Hepatocyte (in vitro differentiated cells): ENCODE data around the gene SH3GL3. TPM values are rescaled to one million over a fixed set of nuclear protein-coding genes. Genes with fewer than 3 reads are reported as not detected.

Source experiments
- DNase-seq: peaks from one replicate; pipeline ENCODE4 v3.0.0-alpha.2; 2016; ENCODE audit warnings: low spot score
- H2AFZ ChIP-seq: fragments of 200-600 bp; sonication (generic); 2 replicates; pipeline ENCODE4 v1.6.0; 2016; ENCODE audit warnings: antibody characterized with exemption, mild to moderate bottlenecking
- H3K27ac ChIP-seq: fragments of 200-600 bp; sonication (generic); 2 replicates; pipeline ENCODE4 v1.5.1; 2016; ENCODE audit warnings: mild to moderate bottlenecking
- H3K27me3 ChIP-seq: fragments of 200-600 bp; sonication (generic); 2 replicates; pipeline ENCODE4 v1.6.1; 2016
- H3K36me3 ChIP-seq: fragments of 200-600 bp; sonication (generic); replicated peaks from 2 replicates; pipeline ENCODE4 v1.5.1; 2016; ENCODE audit warnings: low read depth; ENCODE audit not compliant: insufficient read depth
- H3K4me1 ChIP-seq: fragments of 200-600 bp; sonication (generic); 2 replicates; pipeline ENCODE4 v1.5.1; 2016; ENCODE audit warnings: mild to moderate bottlenecking, moderate library complexity; ENCODE audit not compliant: insufficient read depth
- H3K4me2 ChIP-seq: fragments of 200-600 bp; sonication (generic); 2 replicates; pipeline ENCODE4 v1.6.0; 2016
- H3K4me3 ChIP-seq: fragments of 200-600 bp; sonication (generic); 2 replicates; pipeline ENCODE4 v1.5.1; 2016; ENCODE audit warnings: mild to moderate bottlenecking
- H3K79me2 ChIP-seq: fragments of 200-600 bp; sonication (generic); 2 replicates; pipeline ENCODE4 v1.6.0; 2017; ENCODE audit warnings: mild to moderate bottlenecking
- H3K9me2 ChIP-seq: fragments of 200-600 bp; sonication (generic); replicated peaks from 2 replicates; pipeline ENCODE4 v1.6.0; 2017; ENCODE audit warnings: mild to moderate bottlenecking; ENCODE audit not compliant: insufficient read depth
- H3K9me3 ChIP-seq: fragments of 200-600 bp; sonication (generic); 2 replicates; pipeline ENCODE4 v1.5.1; 2016; ENCODE audit warnings: low read depth, mild to moderate bottlenecking
- H4K20me1 ChIP-seq: fragments of 200-600 bp; sonication (generic); 2 replicates; pipeline ENCODE4 v1.6.0; 2016; ENCODE audit warnings: mild to moderate bottlenecking; ENCODE audit not compliant: insufficient read depth, poor library complexity, severe bottlenecking
- EZH2 ChIP-seq: fragments of 200-600 bp; sonication (generic); IDR thresholded peaks from 2 replicates; pipeline ENCODE4 v1.6.1; 2016; ENCODE audit warnings: antibody characterized with exemption, mild to moderate bottlenecking, borderline replicate concordance
- EZH2phosphoT487 ChIP-seq: fragments of 200-600 bp; sonication (generic); IDR thresholded peaks from one replicate; pipeline ENCODE4 v1.6.1; 2018; ENCODE audit warnings: antibody characterized with exemption, mild to moderate bottlenecking, low read depth, moderate library complexity; ENCODE audit not compliant: unreplicated experiment, severe bottlenecking
- WGBS: methylation state at CpG from one replicate; pipeline ENCODE4 v1.1.6; 2016; ENCODE audit warnings: low lambda C conversion rate; ENCODE audit errors: missing lambda C conversion rate; 5-methylcytosine and 5-hydroxymethylcytosine counted together
- polyA plus RNA-seq: library from polyadenylated mRNA; unstranded; fragments of >200 nt; fragmentation: Nextera tagmentation; extraction: Ambion mirVana; gene quantifications from 2 replicates; pipeline ENCODE4 v1.2.1, GENCODE V29; 2016
- total RNA-seq: library from RNA; depleted of rRNA; stranded (reverse); fragments of >200 nt; gene quantifications from 2 replicates; pipeline ENCODE4 v1.2.3, GENCODE V29; 2014
- TF ChIP-seq, protein P1 (sequence below): fragments of 200-600 bp; sonication (generic); IDR thresholded peaks from 2 replicates; pipeline ENCODE4 v1.5.1; 2016; ENCODE audit warnings: antibody characterized with exemption, mild to moderate bottlenecking; ENCODE audit not compliant: poor library complexity

Gene SH3GL3
- total and polyA plus RNA-seq, 2 experiments from 2014 or later: 11.1 to 13.9 TPM

DNA sequence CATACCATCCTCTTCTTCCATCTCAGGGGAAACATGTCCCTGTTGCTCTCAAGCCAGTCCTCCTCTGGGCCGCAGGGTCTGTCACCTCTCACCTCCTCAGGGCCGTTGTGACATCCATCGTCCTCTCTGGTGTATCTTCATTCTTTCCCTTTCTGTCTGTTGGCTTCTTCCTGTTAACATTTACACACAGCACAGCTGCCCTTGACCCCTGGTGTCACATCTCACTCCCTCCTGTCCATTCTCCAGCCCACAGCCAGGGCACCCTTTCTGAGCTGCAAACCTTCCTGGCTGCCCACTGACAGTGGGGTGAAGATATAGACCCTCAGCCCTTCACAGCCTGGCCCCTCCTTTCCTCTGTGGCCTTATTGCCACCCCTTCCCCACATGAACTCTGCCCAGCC is 127.2 kb downstream of the SH3GL3 start:
- Histone ChIP-seq H3K9me3 (no peaks in the 10 kb centered on the region), H3K36me3 (no peaks in the 10 kb centered on the region), H3K27ac (no peak overlapping the region), H2AFZ (no peak overlapping the region), H3K4me1 (no peaks in the 10 kb centered on the region), H3K4me3 (no peak overlapping the region), H3K9me2 (no peaks in the 10 kb centered on the region), H3K4me2 (no peak overlapping the region), H3K27me3 (no peaks in the 10 kb centered on the region), H3K79me2 (no peaks in the 10 kb centered on the region), H4K20me1 (no peaks in the 10 kb centered on the region)
- TF ChIP-seq, protein P1, sequence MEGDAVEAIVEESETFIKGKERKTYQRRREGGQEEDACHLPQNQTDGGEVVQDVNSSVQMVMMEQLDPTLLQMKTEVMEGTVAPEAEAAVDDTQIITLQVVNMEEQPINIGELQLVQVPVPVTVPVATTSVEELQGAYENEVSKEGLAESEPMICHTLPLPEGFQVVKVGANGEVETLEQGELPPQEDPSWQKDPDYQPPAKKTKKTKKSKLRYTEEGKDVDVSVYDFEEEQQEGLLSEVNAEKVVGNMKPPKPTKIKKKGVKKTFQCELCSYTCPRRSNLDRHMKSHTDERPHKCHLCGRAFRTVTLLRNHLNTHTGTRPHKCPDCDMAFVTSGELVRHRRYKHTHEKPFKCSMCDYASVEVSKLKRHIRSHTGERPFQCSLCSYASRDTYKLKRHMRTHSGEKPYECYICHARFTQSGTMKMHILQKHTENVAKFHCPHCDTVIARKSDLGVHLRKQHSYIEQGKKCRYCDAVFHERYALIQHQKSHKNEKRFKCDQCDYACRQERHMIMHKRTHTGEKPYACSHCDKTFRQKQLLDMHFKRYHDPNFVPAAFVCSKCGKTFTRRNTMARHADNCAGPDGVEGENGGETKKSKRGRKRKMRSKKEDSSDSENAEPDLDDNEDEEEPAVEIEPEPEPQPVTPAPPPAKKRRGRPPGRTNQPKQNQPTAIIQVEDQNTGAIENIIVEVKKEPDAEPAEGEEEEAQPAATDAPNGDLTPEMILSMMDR: no peak
- TF ChIP-seq EZH2phosphoT487 (no peak), EZH2 (no peak)
- 84% methylated on average over 3 of the region's 3 CpGs for WGBS
- DNase-seq: no peak

DNA sequence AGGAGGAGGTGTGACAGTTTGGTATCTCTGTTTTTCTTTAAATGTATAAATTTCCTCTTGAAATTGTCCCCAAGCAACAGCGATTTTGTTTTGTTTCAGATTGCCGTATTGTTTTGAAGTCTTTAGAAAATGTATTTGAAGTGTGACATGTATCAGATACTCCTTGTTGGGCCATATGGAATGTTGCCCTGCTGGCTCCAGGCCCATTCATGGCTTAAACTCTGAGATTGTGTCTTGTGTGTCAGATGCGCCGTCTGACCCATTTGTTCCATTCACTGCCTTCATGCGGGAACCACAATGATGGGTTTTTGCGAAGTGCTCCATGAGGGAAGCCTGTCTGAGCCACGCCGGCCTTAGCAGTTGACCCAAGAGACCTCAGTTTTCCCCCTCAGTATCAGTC is 131.6 kb downstream of the SH3GL3 start:
- Histone ChIP-seq H3K79me2 (no peaks in the 10 kb centered on the region), H3K4me2 (no peak overlapping the region), H3K27ac (no peak overlapping the region), H3K9me2 (no peaks in the 10 kb centered on the region), H3K27me3 (no peaks in the 10 kb centered on the region), H3K4me1 (no peaks in the 10 kb centered on the region), H2AFZ (no peak overlapping the region), H3K36me3 (no peaks in the 10 kb centered on the region), H3K9me3 (no peaks in the 10 kb centered on the region), H4K20me1 (no peaks in the 10 kb centered on the region), H3K4me3 (no peak overlapping the region)
- DNase-seq: no peak
- 93% methylated on average over 8 of the region's 8 CpGs for WGBS
- TF ChIP-seq EZH2phosphoT487 (no peak), EZH2 (no peak)
- TF ChIP-seq, protein P1: no peak

DNA sequence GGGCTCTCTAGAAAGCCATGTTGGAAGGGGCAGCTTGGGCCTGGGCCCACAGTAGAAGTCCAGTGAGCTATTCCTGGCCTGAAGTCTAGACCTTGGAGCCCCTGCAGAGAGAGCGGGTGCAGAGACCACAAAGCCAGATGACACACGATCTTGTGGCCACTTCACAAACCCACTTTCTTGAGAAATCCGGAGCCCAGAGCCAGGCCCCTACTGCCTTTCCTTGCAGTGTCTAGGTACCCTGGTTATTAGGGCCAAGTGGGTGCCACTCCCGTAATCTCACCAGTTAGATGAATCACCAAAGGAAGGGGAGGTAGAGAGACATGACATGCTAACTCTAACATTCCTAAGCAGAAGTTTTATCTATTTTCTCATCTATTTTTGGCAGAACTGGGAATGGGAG is 134.2 kb downstream of the SH3GL3 start:
- Histone ChIP-seq H3K4me2 (no peak overlapping the region), H3K4me3 (no peak overlapping the region), H3K79me2 (no peaks in the 10 kb centered on the region), H3K27ac (no peak overlapping the region), H3K9me2 (no peaks in the 10 kb centered on the region), H3K27me3 (no peaks in the 10 kb centered on the region), H3K4me1 (no peaks in the 10 kb centered on the region), H2AFZ (no peak overlapping the region), H3K36me3 (no peaks in the 10 kb centered on the region), H3K9me3 (no peaks in the 10 kb centered on the region), H4K20me1 (no peaks in the 10 kb centered on the region)
- DNase-seq: no peak
- TF ChIP-seq EZH2 (no peak), EZH2phosphoT487 (no peak)
- TF ChIP-seq, protein P1: no peak
- 92% methylated on average over 3 of the region's 4 CpGs for WGBS

DNA sequence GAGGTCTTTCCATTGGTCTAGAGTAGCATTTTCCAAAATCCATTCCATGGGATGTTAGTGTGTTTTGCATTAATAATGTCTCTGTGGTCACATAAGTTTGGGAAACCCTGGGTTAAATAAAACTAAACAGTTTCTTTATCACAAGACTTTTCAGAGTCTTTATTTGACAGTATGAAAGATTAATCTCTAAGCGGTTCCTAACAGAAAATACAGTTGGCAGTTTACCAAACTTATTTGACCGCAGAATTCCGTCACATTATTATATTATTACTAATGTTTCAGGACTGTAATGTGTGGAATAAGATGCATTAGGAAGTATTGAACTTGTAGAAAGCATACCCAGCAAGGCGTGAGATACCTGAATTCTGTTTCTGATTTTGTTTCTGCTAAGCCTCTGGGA is 135.2 kb downstream of the SH3GL3 start:
- Histone ChIP-seq H4K20me1 (no peaks in the 10 kb centered on the region), H2AFZ (no peak overlapping the region), H3K4me1 (no peaks in the 10 kb centered on the region), H3K4me2 (no peak overlapping the region), H3K36me3 (no peaks in the 10 kb centered on the region), H3K4me3 (no peak overlapping the region), H3K27ac (no peak overlapping the region), H3K9me2 (no peaks in the 10 kb centered on the region), H3K79me2 (no peaks in the 10 kb centered on the region), H3K27me3 (no peaks in the 10 kb centered on the region), H3K9me3 (no peaks in the 10 kb centered on the region)
- TF ChIP-seq EZH2phosphoT487 (no peak), EZH2 (no peak)
- TF ChIP-seq, protein P1: no peak
- DNase-seq: no peak
- WGBS: 92% methylated on average over 4 of the region's 4 CpGs
